ENCODE results near the gene IL17REL. TPM values are rescaled to one million over a fixed set of nuclear protein-coding genes. Genes with fewer than 3 reads are reported as not detected.
A peak's percentile ranks its signal among the peaks of the same experiment; 100 is the strongest.
"Not testable (repeated sequence)": the region's sequence is repeated elsewhere in the genome, so short reads cannot be mapped to it uniquely, and the experiment has no call there.

Gene IL17REL
- total RNA-seq, 1 donor from 2014 or later, result 0.31 TPM

DNA sequence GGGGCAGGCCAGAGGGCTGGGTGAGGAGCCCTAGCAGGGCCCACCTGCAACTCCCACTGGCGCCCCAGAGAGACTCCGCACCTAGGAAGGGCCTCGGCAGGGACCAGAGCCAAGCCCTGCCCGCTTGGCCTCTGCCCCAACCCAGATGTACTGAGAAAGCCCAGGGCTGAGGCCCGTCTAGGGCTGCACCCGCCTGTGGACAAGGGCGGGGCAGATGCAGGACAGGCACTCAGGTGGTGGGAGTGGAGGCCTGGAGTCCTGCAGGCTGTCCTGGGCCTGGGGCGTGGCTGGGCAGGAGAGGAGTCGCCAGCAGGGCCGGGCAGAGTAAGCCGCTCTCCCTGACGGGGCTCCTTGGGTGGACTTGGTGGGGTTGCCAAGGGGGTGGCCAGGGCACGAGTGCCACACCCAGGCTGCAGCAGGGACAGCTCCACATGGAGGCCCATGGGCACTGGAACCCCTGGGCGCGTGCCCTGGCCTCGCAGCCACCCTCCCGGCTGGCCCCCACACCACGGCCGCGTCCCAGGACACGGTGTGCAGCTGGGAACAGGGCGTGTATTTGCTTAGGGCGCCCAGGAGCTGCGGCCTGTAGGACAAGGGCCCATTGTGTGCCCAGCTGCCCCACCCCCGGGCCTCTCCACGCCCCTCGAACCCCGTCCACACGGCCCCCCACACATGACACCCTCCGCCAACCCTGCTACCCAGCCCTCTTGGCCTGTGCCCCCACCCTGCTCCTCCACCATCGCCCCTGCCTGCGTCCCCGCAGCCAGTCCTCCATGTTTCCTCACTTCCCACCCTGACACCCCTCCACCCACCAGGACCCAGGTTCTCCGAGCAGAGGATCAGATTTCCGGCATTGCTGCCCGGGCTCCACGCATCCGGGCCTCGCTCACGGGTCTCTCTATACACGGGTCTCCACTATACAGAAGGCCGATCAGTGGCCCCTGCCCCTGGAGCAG, 63.3 kb downstream of the IL17REL start:
- ChIA-PET CTCF (no interaction called here), POLR2A (no interaction called here)
- Mint-ChIP-seq H3K4me1 (peaks cover 11% of the 10 kb centered on the region), H3K27me3 (no peaks in the 10 kb centered on the region), H3K36me3 (ENCODE audit: low read depth) (no peaks in the 10 kb centered on the region), H3K27ac (no peak overlapping the region), H3K9me3 (no peaks in the 10 kb centered on the region), H3K4me3 (no peak overlapping the region)
- no peak for TF ChIP-seq CTCF (IDR thresholded peaks at IDR 0.05)
- intact Hi-C loops (cut with micrococcal nuclease), result no loop called here
- ATAC-seq (ENCODE audit: low read depth), result no peak
- DNase-seq, result no peak

GRCh38 chr22:49948116-49948957, 64.2 kb downstream of the IL17REL start:
- Mint-ChIP-seq H3K27ac (no peak overlapping the region), H3K9me3 (no peaks in the 10 kb centered on the region), H3K4me3 (no peak overlapping the region), H3K27me3 (no peaks in the 10 kb centered on the region), H3K36me3 (ENCODE audit: low read depth) (no peaks in the 10 kb centered on the region), H3K4me1 (peaks cover 11% of the 10 kb centered on the region)
- ATAC-seq (ENCODE audit: low read depth) (no peak), DNase-seq (no peak)
- no peak for TF ChIP-seq CTCF (IDR thresholded peaks at IDR 0.05)
- ChIA-PET CTCF (no interaction called here), POLR2A (interaction anchor here (3.3 kb wide), 1 partner anchor 12 kb away, joined by 14 read pairs; the partner anchor contains the start of gene PIM3)
- intact Hi-C loops (cut with micrococcal nuclease), result no loop called here

DNA sequence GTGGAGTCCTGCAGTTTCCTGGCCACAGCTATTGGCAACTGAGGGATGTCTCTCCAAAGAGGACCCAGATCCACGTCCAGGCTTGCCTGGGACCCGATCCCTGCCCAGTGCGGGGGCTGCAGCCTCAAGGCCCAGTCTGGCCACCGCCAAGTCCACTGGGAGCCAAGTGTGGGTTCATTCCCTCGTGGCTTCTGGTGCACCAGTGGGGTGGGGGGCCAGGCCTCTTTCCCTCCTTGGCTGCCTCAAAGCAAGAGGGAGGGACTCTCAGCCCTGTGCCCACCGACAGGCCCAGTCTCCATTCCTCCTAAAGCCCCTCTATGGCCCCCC, 65.3 kb downstream of the IL17REL start:
- H3K27ac Mint-ChIP-seq, result no peak overlapping the region
- DNase-seq (no peak), ATAC-seq (ENCODE audit: low read depth) (no peak)
- no peaks in the 10 kb centered on the region for H3K27me3 Mint-ChIP-seq
- H3K36me3 Mint-ChIP-seq (ENCODE audit: low read depth), result no peaks in the 10 kb centered on the region
- ChIA-PET CTCF (no interaction called here), POLR2A (interaction anchor here (0.5 to 3.3 kb wide), 4 partner anchors 11 to 41 kb away, joined by 6 to 17 read pairs (median 12); partner anchors contain the start of gene PIM3)
- no peak for TF ChIP-seq CTCF (IDR thresholded peaks at IDR 0.05)
- H3K4me3 Mint-ChIP-seq, result no peak overlapping the region
- H3K4me1 Mint-ChIP-seq, result peaks cover 11% of the 10 kb centered on the region
- no peaks in the 10 kb centered on the region for H3K9me3 Mint-ChIP-seq
- intact Hi-C loops (cut with micrococcal nuclease), result no loop called here

DNA sequence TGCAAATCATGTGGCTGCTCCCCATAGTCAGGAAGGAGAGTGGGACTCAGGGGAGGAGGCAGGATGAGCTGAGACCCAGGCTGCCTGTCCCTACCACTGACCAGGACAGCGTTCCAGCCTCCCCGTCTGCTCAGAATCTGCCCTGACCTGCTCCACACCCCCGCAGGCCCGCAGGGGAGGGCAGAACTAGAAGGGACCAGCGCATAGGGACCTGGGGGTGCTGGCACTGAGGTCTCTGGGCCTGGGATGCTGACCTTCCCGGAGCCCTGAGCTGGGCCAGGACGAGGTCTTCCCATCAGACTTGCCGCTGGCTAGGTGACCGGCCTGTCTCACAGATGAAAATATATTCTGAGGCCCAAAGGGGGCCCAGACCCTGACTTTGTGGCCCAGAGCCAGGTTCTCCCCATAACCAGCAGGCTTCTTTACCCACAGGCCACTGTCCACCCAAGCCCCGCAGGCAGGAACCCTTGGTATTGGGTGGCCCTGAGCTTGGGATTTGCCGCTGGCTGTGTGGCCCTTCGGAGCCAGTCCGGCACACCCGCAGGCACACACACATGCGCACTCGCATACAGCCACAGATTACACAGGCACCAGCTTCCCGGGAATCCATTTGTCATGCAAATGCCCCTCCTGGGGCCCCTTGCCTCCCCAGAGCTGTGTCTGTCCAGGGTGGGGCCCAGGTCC, 65.8 kb downstream of the IL17REL start:
- H3K9me3 Mint-ChIP-seq, result no peaks in the 10 kb centered on the region
- peaks cover 11% of the 10 kb centered on the region for H3K4me1 Mint-ChIP-seq
- no peak overlapping the region for H3K27ac Mint-ChIP-seq
- POLR2A ChIA-PET, result interaction anchor here (0.5 to 3.3 kb wide), 6 partner anchors 9 to 41 kb away, joined by 3 to 17 read pairs (median 8); partner anchors contain the start of gene PIM3
- TF ChIP-seq CTCF (IDR thresholded peaks at IDR 0.05), result no peak
- CTCF ChIA-PET, result no interaction called here
- no peak overlapping the region for H3K4me3 Mint-ChIP-seq
- no peaks in the 10 kb centered on the region for H3K36me3 Mint-ChIP-seq (ENCODE audit: low read depth)
- intact Hi-C loops (cut with micrococcal nuclease), result no loop called here
- no peak for ATAC-seq (ENCODE audit: low read depth)
- no peak for DNase-seq
- H3K27me3 Mint-ChIP-seq, result no peaks in the 10 kb centered on the region

- peak overlapping the region; percentile 71 for H3K27ac Mint-ChIP-seq
- CTCF ChIA-PET; H3K4me3 Mint-ChIP-seq; H3K9me3 Mint-ChIP-seq; H3K36me3 Mint-ChIP-seq (ENCODE audit: low read depth); ATAC-seq (ENCODE audit: low read depth); H3K27me3 Mint-ChIP-seq; intact Hi-C loops (cut with micrococcal nuclease); DNase-seq: not testable (repeated sequence)
- H3K4me1 Mint-ChIP-seq, result peaks cover 11% of the 10 kb centered on the region
- POLR2A ChIA-PET, result interaction anchor here (1.0 to 3.3 kb wide), 4 partner anchors 9 to 22 kb away, joined by 3 to 14 read pairs (median 5); partner anchors contain the start of gene PIM3
Observed at GRCh38 chr22:49945042-49945794, 67.3 kb downstream of the IL17REL start.
